SKM-1 treated with dmso at 0.1 percent for 144 hours (cell line): ENCODE data around the gene TMEM80.
A peak's percentile ranks its signal among the peaks of the same experiment; 100 is the strongest.

Experiments
- DNase-seq: peaks from one replicate; lab custom pipeline; 2025; ENCODE audit not compliant: unreplicated experiment; lab: John Stamatoyannopoulos, UW

TMEM80 gene

GRCh38 chr11:742571-743201, 47.1 kb downstream of the TMEM80 start:
- no peak for DNase-seq

- no peak for DNase-seq
These were observed 49.8 kb downstream of the TMEM80 start for GRCh38 chr11:745428-745827.

GRCh38 chr11:746289-747157, 50.9 kb downstream of the TMEM80 start:
- DNase-seq, result no peak

GRCh38 chr11:747158-748006, 51.8 kb downstream of the TMEM80 start, which contains the start of gene TALDO1:
Gene TALDO1 (plus strand): TSS chr11:747464. CDS start chr11:747482, 18 bp downstream.
- DNase-seq, result peak; percentile 91

- peak; percentile 11 for DNase-seq
These were observed 52.4 kb downstream of the TMEM80 start for GRCh38 chr11:748007-748359.

GRCh38 chr11:749731-750130, 54.1 kb downstream of the TMEM80 start:
- no peak for DNase-seq
